Adrenal gland (tissue), 12 donors: ENCODE measurements around the gene CENPB. TPM values are rescaled to one million over a fixed set of nuclear protein-coding genes. Genes with fewer than 3 reads are reported as not detected.

Experiments
- DNase-seq, 7 donors: peaks; one replicate each; pipeline ENCODE4 v3.0.0-alpha.2; 2019 to 2020
- H3K27ac ChIP-seq, 5 donors: fragments of 200-600 bp; sonication (generic) in 4 of 5; 1 replicate in 3 of 5; 2 replicates in 2 of 5; pipeline versions ENCODE4 v1.5.1 to v1.8.0; 2016 to 2020; ENCODE audit warnings: mild to moderate bottlenecking in 1 of 5
- H3K27me3 ChIP-seq: fragments of 200-600 bp; 2 replicates; pipeline ENCODE4 v1.8.0; 2021
- H3K36me3 ChIP-seq, 2 donors: fragments of 200-600 bp; replicated peaks in 1 of 2; 1 replicate in 1 of 2; 2 replicates in 1 of 2; pipeline versions ENCODE4 v1.5.1 to v1.8.0; 2018 to 2022
- H3K4me1 ChIP-seq, 2 donors: fragments of 200-600 bp; replicated peaks in 1 of 2; 1 replicate in 1 of 2; 2 replicates in 1 of 2; pipeline versions ENCODE4 v1.5.1 to v1.8.0; 2018 to 2021
- H3K4me3 ChIP-seq, 4 donors: fragments of 200-600 bp; sonication (generic) in 3 of 4; one replicate each; pipeline ENCODE4 v1.5.1; 2016 to 2018
- H3K9me3 ChIP-seq, 3 donors: fragments of 200-600 bp; sonication (generic) in 1 of 3; replicated peaks in 1 of 3; 1 replicate in 2 of 3; 2 replicates in 1 of 3; pipeline versions ENCODE4 v1.5.1 to v1.8.0; 2016 to 2021
- CTCF ChIP-seq, 6 experiments: fragments of 450-650 bp in 4 of 6; fragments of 200-600 bp in 2 of 6; sonication (generic) in 1 of 6; IDR thresholded peaks; 1 replicate in 5 of 6; 2 replicates in 1 of 6; pipeline versions ENCODE4 v1.5.1 to v1.8.0; 2016 to 2021; ENCODE audit warnings: antibody characterized with exemption in 6 of 6, mild to moderate bottlenecking in 2 of 6, moderate library complexity in 1 of 6
- POLR2A ChIP-seq, 2 donors: fragments of 450-650 bp; IDR thresholded peaks; one replicate each; pipeline ENCODE4 v1.6.1; 2017; ENCODE audit warnings: antibody characterized with exemption in 2 of 2, mild to moderate bottlenecking in 2 of 2, moderate library complexity in 1 of 2
- WGBS, 4 donors: extraction: QIAGEN DNeasy Blood & Tissue Kit in 2 of 4; methylation state at CpG; one replicate each; pipeline versions ENCODE4 v1.1.5 to v1.1.7; 2013 to 2017; 5-methylcytosine and 5-hydroxymethylcytosine counted together
- intact Hi-C, 2 donors: fragments of 100-400 bp; cut with DNase I; formaldehyde crosslinking; loops; one replicate each; pipeline versions ENCODE4 v1.14.1 to v1.15.0; 2022 to 2023
- polyA plus RNA-seq, 3 donors: library from polyadenylated mRNA; stranded (reverse); fragments of 200-250 nt in 2 of 3; fragments of 350-450 nt in 1 of 3; fragmentation: Illumina TruSeq in 1 of 3; extraction: RNeasy Lipid Tissue Mini Kit (QIAGEN cat#74804) in 1 of 3; gene quantifications; one replicate each; pipeline ENCODE4 v1.2.3, GENCODE V29; 2013 to 2014
- total RNA-seq, 9 donors: library from RNA; depleted of rRNA in 4 of 9; stranded (reverse); fragments of >200 nt in 4 of 9; fragments of 120-200 nt in 1 of 9; fragmentation: NEBNext Ultra II Directional in 1 of 9; extraction: Animal tissue kit (Norgen Biotek cat#: 25700) in 1 of 9; gene quantifications; one replicate each; pipeline versions ENCODE4 v1.1.0 to v1.2.4, GENCODE V29; 2013 to 2023
- donor health status: healthy with polysubstance abuse.
- donor health status: Bipolar disorder and iron deficiency.
- donor health status: DM: yes; HTN: yes; CAD: no.
- donor health status: DM: no; HTN: no; CAD: no.
- donor health status: DM: no; HTN: no; CAD: no.
- donor health status: DM: yes; HTN: yes; CAD: no.

CENPB gene
- total and polyA plus RNA-seq, 12 donors, result 25.8 to 112 (median 82.2) TPM

- no peak overlapping the region for H3K4me3 ChIP-seq
- no peaks in the 10 kb centered on the region for H3K9me3 ChIP-seq
- peak overlapping the region in 3 of 5 donors; percentile 35 to 42 (median 38) for H3K27ac ChIP-seq
- peaks cover 0 to 12% of the 10 kb centered on the region in 2 donors for H3K36me3 ChIP-seq
- H3K4me1 ChIP-seq, result peaks cover 10 to 18% of the 10 kb centered on the region in 2 donors
- TF ChIP-seq POLR2A (IDR thresholded peaks at IDR 0.05) (no peak), CTCF (IDR thresholded peaks at IDR 0.05) (peak; percentile 49 to 80 (median 72))
- 77 to 86% (median 83%) methylated on average over 4 to 8 of the region's 8 CpGs for WGBS, 4 donors
- intact Hi-C loops, result loop anchor here in 1 of 2 donors (2.0 kb wide), 1 partner anchor 32 kb away; the partner anchor contains the start of gene CENPB
- no peaks in the 10 kb centered on the region for H3K27me3 ChIP-seq
- peak; percentile 76 to 94 (median 86) for DNase-seq
These were observed 31.9 kb upstream of the CENPB start for GRCh38 chr20:3818155-3819151.

GRCh38 chr20:3815703-3816315 lies 29.3 kb upstream of the CENPB start:
- TF ChIP-seq POLR2A (IDR thresholded peaks at IDR 0.05), result no peak
- TF ChIP-seq CTCF (IDR thresholded peaks at IDR 0.05), result no peak
- intact Hi-C loops, result no loop called here

GRCh38 chr20:3814928-3815495 lies 28.5 kb upstream of the CENPB start:
- no peak for TF ChIP-seq CTCF (IDR thresholded peaks at IDR 0.05)
- TF ChIP-seq POLR2A (IDR thresholded peaks at IDR 0.05), result no peak
- peaks cover 21 to 39% of the 10 kb centered on the region in 2 donors for H3K4me1 ChIP-seq

More at GRCh38 chr20:3815703-3816315, 29.3 kb upstream of the CENPB start:
- Histone ChIP-seq H3K27ac (no peak overlapping the region), H3K36me3 (no peaks in the 10 kb centered on the region), H3K4me3 (no peak overlapping the region), H3K4me1 (peaks cover 17 to 32% of the 10 kb centered on the region in 2 donors), H3K27me3 (no peaks in the 10 kb centered on the region), H3K9me3 (no peaks in the 10 kb centered on the region)
- no peak for DNase-seq
- WGBS, 4 donors, result 72 to 80% (median 76%) methylated on average over 9 of the region's 9 CpGs

More at GRCh38 chr20:3814928-3815495, 28.5 kb upstream of the CENPB start:
- Histone ChIP-seq H3K27me3 (no peaks in the 10 kb centered on the region), H3K27ac (no peak overlapping the region), H3K9me3 (no peaks in the 10 kb centered on the region), H3K4me3 (no peak overlapping the region), H3K36me3 (no peaks in the 10 kb centered on the region)
- intact Hi-C loops, result no loop called here
- 75 to 87% (median 78%) methylated on average over 7 of the region's 7 CpGs for WGBS, 4 donors
- peak in 1 of 7 donors; percentile 15 for DNase-seq
